ENCODE data around the gene SUDS3.

SUDS3 gene

GRCh38 chr12:118455327-118455726 is 79.0 kb downstream of the SUDS3 start:
- no peak for DNase-seq (ENCODE audit: low spot score)

- no peak for DNase-seq (ENCODE audit: low spot score)
Observed at GRCh38 chr12:118456741-118457140, 80.4 kb downstream of the SUDS3 start.

GRCh38 chr12:118459110-118459509 is 82.8 kb downstream of the SUDS3 start:
- DNase-seq (ENCODE audit: low spot score) = no peak

GRCh38 chr12:118463677-118464076 is 87.3 kb downstream of the SUDS3 start:
- no peak for DNase-seq (ENCODE audit: low spot score)

DNA sequence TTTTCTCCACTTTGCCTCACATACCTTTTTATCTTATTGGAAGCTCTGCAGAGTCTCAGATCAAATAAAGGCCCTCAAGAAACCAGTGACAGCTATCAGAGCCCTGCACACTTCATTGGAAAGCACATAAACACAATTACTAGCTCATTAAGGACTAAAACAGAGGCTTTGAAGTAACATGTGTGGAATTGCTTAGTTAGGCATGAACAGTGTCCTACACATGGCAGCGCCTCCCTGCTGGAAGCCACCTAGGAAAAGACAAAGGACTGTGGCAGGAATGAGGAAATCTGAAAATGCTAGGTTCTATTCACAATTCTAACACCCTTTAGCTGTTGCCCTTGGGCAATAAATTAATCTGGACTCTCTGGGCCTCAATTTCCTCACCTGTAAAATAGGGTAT is 89.4 kb downstream of the SUDS3 start:
- no peak for DNase-seq (ENCODE audit: low spot score)
